Dermis blood vessel endothelial cell (primary cell): Measurements from ENCODE around the gene PAX1. TPM values are rescaled to one million over a fixed set of nuclear protein-coding genes. Genes with fewer than 3 reads are reported as not detected.
A peak's percentile ranks its signal among the peaks of the same experiment; 100 is the strongest.

Source experiments
- DNase-seq: peaks from one replicate; pipeline ENCODE4 v3.0.0; 2010
- total RNA-seq: library from RNA; depleted of rRNA; stranded (reverse); fragments of >200 nt; gene quantifications from 2 replicates; pipeline ENCODE4 v1.2.3, GENCODE V29; 2014

PAX1 gene
- not detected in 2 replicates for total RNA-seq

DNA sequence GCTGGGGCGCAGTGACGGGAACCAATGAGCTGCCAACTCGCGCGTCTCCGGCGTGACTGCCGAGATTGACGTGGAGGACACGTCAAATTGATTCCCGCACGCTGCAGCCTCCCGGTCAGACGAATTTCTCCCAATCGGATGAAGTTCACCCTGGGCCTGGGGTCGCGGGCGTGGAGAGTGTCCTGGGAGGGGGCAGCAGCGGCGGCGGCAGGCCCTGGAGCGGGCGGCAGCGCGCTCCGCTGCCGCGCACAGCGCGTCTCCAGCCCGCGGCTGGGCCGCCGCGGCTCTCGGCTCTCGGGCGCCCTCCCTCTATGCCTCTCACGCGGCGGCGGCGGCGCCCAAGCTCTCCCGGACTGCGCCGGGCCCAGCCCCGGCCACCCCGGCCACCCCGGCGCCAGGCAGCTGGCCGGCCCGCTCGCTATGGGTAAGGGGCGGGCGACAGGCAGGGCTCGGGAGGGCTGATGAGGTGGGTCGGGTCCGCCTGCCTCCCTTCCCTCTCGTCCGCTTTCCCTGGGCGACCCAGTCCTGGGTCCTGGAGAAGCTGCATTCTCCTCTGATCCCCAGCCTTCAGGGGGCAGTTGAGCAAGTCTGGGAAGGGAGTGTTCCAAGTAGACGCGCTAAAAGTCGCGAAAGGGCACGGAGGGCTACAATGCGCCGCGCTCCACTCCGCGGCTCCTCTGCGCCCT lies at the start of gene PAX1:
Gene PAX1, plus strand, starts transcription at position 90 of the 686 bp plus-strand sequence. Its CDS starts 49 bp downstream, at position 139.
- peak; percentile 41 for DNase-seq

DNA sequence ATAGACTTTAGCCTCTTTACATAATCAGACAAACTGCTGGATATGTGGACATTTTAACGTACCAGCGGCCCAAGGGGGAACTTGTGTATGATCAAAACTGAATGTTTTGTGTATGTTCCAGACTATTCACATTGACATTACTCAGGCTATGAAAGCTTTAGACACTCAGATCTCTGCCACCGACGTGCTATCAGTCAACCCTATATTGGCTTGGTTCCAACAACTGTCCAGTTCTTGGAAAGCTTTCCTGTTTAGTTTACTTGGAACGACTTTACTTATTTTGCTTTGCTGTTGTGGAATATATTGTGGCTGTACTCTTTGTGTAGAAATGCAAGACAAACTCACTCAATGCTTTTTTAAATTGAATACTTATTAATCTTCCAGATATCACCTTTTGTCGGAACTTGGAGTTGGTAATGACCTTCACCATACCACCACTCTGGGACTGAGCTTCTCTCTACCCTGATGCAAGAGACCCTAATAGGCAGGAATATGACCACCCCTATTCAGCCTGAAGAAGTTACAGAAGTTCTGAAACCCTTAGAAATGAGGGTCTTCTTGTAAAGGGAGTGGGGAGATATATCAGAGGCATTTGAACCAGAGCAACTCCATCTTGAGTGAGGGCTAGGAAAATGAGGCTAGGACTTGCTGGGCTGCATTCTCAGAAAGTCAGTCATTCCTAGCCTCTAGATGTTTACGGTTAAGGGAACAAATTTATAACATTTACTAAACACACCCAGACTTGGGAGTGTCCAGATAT lies 49.0 kb upstream of the PAX1 start:
- no peak for DNase-seq

DNA sequence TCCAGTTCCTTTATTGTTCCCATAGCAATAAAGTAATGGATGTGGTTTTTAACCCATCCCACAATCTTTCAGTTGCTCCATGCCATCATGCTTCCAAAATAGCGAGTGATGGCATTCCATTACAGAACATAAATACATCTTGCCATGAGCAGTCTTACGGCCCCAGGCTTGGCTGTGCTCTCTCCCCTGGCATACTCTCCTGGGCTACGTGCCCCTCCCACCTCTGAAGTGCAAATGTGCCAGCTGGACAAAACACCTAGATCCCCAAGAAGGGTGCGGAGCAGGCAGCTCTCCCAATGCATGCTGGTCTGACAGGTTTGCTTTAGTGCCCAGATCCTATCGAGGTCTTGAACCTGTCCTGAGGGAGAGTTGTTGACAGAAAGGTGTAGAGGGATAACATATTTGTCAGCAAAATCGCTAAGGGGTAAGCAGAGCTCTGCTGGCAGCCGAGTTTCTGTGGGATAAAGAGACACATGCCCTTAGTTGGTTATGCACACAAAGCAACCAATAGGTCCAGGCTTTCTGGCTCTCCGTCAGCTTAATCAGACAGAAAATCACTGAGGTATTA lies 43.9 kb upstream of the PAX1 start:
- no peak for DNase-seq

- DNase-seq: no peak
These were observed 42.0 kb upstream of the PAX1 start for GRCh38 chr20:21663465-21663864.

DNA sequence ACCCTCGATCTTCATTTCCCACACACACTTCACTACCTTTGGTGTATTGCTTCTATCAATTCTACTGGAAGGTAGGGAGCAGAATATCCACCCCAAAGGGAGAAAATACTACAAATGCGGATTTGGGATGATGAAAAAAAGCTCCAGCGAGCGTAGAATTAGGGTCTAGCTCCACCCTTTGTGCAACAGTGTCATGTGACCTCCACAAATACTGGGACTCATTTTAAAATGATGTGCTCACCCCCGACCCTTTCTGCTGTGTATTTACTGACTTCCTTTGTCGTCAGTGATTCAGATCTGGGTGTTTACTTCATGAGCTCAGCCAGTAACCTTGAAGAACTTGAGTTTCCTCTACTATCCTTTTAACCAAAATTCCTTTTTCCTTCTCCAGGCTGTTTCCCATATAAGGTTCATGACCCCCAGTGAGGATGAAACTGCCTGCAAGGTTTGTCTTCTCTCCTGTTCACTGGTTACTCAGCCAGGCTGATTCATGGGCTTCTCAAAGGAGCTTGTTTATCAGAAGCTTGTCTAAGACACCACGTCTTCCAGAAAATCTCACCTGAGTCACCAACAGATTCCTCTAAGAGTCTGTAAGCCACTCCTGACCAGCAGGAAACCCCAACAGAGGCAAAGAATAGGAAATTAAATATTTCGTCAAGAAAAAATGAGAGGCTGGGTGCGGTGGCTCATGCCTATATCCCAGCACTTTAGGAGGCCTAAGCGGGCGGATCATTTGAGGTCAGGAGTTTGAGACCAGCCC lies 39.6 kb upstream of the PAX1 start:
- no peak for DNase-seq

- no peak for DNase-seq
These were observed 35.3 kb upstream of the PAX1 start for GRCh38 chr20:21670126-21670525.

DNA sequence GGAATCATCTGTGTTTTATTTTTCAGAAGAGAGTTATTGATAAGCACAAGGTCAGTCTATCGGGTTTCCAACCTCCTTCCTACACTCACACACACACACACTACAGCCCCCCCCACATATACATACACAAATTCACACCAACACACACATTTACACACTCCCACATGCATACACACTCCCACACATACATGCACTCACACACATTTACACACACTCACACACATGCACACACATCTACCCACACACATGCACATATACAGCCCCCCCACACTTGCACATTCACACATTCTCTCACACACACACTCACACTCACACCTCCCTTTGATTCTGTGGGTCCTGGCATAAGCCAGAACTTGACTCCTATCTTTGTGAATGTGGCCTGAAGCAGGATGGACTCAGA lies 34.5 kb upstream of the PAX1 start:
- DNase-seq: no peak

DNA sequence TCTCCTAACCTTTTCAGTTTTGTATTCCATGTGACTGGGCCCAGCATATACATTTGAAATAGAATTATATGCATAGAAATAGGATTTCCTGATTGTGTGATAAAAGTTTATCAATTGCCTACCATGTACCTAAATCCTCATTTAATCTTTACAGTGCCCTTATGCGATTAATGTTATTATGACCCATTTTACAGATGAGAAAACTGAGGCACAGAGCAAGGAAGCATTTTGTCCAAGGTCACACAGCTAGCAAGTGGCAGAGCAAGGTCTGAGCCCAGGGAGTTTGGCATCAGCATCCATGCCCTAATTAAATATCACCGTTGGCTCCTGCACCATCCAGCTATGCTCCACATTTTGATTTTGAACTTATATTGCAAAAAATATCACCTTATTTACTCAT lies 28.2 kb upstream of the PAX1 start:
- no peak for DNase-seq

DNA sequence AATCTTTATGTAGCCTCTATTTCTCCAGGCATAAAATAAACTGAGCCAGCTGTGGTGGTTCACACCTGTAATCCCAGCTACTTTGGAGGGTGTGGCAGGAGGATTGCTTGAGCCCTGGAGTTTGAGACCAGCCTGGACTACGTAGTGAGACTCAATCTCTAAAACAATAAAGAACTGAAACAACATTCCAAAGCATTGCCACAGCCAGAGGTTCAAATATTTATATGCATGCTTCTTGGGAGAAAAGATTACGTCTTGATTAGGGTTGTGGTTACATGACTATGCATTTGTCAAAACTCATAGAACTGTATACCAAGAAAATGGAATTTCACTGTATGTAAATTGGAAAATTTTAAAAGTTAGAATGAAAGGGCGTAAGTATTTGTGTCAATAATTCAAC lies 27.7 kb upstream of the PAX1 start:
- no peak for DNase-seq

GRCh38 chr20:21681234-21681921 lies 24.1 kb upstream of the PAX1 start:
- no peak for DNase-seq

- DNase-seq: no peak
These were observed 23.5 kb upstream of the PAX1 start for GRCh38 chr20:21681922-21682318.

GRCh38 chr20:21682521-21682954 lies 22.9 kb upstream of the PAX1 start:
- DNase-seq: no peak

GRCh38 chr20:21684671-21685070 lies 20.8 kb upstream of the PAX1 start:
- no peak for DNase-seq

- DNase-seq: no peak
These were observed 19.5 kb upstream of the PAX1 start for GRCh38 chr20:21685981-21686380.

DNA sequence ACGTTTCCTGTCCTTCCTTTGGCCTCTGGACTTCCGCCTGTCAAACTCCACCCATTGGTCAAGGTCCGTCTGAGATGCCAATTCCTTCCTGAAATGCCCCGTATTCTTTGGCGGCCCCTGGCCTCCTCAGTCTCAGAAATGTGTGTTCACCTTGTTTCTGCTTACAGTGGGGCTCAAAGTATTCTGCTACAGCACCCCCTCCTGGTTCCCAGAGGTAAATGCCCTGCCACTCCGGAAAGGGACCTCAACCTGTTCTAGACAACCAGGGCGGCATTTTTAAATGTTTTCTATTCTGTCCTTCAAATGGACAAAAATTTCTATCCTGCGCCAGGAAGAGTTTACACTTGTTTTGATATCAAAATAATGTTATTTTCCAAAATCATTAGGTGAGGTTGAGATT lies 12.1 kb upstream of the PAX1 start:
- no peak for DNase-seq

DNA sequence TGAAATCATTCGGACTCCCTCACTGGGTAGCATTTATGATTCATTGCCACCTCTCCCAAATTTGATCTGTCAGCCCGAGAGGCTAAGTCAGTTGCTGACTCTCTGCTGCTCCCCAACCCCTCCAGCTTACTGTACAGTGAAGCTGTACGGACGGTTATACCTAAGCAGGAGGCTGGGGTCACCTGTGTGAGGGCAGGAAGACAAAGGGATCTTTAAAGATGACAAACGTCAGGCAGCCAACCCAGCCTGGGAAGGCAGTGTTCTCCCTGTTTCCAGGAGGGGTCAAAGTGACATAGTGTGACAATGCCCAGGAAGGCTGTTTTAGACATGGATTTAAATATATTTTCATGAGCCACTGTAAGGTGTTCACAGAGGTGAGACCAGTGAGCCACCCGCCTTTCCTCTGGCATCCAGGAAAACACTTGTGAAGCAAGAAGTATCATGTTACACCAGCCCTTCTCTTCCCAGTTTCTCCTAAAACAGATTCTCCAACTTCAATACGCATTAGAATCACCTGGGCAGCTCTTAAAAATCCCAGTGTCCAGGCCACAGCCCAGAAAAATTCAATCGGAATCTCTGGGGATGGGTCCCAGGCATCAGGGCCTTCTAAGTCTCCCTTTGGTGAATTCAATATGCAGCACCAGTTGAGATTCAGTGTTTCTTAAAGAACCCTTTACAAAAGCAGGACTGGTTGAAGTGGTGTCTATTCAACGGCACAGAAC lies 6.8 kb upstream of the PAX1 start:
- no peak for DNase-seq

DNA sequence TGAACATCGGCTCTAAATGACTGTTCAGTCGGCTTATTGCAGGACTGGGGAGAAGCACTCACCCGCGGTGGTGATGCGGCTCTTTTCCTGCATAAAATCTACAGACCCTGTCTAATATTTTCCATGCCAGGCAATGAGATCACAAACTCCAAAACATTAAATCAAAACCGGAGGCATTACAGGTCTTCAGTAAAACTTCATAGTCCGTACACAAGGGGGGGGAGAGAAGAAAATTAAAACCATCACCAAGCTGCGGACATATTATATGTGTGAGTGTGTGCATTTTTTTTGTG lies 6.3 kb upstream of the PAX1 start:
- DNase-seq: no peak

- DNase-seq: no peak
These were observed 4.1 kb upstream of the PAX1 start for GRCh38 chr20:21701171-21701876.

- DNase-seq: no peak
These were observed 3.4 kb upstream of the PAX1 start for GRCh38 chr20:21702016-21702415.

DNA sequence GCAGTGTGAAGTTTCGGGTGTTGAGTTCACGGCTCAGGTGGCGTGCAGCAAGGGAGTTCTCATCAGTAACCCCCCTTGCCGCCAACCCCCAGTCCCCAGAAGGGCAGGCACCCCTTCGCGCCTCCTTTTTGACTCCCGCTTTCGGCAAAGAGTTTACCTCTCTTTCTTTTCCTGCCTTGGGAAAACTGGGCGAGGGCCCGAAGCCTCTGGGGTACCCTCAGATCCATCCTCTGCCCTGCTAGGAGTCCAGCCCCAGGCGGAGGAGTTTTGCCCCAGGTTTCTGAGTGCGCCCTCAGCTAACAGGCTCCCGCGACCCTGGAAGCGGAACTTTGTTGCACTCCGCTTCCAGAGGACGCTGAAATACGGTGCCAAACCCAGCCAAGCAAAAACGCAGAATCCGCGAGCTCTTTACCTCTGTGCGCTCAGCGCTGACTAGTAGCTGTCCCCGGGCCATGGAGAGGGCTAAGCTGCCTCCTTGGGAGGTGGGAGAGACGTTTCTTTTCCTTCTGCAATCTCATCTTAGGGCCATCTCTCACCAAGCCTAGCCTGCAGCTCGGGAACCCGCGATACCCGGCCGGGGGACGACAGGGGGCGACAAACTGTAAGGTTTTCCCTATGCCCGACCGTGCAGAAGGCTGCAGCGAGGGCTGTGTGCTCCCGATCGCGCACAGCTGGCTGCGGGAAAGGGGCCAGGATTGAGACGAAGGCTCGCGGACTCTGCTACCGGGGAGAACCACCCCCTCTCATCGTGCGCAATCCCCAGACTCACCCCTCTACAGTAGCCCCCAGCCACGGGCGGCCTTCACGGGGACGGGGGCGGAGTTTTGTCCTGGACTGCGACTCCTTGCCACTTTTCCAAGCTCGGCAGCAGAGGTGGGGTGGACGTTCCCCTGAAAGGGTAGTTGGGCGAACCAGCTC lies 2.7 kb upstream of the PAX1 start:
- DNase-seq: peak; percentile 71
